Fibroblast of villous mesenchyme (primary cell): ENCODE data around the gene FBXL17. TPM values are rescaled to one million over a fixed set of nuclear protein-coding genes. Genes with fewer than 3 reads are reported as not detected.

Experiments
- DNase-seq: peaks from one replicate; pipeline ENCODE4 v3.0.0-alpha.2; 2010; ENCODE audit warnings: low read depth
- H3K4me3 ChIP-seq: 2 replicates; pipeline ENCODE4 v1.5.1; 2011; ENCODE audit warnings: low read depth, mild to moderate bottlenecking, low read length
- total RNA-seq: library from RNA; depleted of rRNA; stranded (reverse); fragments of >200 nt; gene quantifications from 2 replicates; pipeline ENCODE4 v1.2.3, GENCODE V29; 2012
- TF ChIP-seq, protein P1 (sequence below): IDR thresholded peaks from 2 replicates; pipeline ENCODE4 v1.5.1; 2012; ENCODE audit warnings: low read depth, mild to moderate bottlenecking, low read length; ENCODE audit not compliant: insufficient read depth

Gene FBXL17
- total RNA-seq, 1 donor = 20.3 TPM

DNA sequence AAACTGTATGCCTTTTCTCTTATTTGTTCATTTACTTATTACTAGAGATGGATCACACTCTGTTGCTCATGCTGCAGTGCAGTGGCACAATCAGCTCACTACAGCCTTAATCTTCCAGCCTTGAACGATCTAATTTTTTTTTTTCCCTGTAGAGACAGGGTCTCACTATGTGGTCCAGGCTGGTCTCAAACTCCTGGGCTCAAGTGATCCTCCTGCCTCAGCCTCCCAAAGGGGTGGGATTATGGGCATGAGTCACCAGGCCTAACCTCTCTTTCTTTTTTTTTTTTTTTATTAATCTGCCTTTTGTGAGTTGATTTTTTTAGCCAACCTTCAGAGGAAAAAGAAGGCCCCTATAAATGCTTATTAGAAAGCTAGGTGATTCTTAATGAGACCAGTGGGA, 303.0 kb downstream of the FBXL17 start:
- H3K4me3 ChIP-seq = no peak overlapping the region
- DNase-seq = no peak
- TF ChIP-seq, protein P1, sequence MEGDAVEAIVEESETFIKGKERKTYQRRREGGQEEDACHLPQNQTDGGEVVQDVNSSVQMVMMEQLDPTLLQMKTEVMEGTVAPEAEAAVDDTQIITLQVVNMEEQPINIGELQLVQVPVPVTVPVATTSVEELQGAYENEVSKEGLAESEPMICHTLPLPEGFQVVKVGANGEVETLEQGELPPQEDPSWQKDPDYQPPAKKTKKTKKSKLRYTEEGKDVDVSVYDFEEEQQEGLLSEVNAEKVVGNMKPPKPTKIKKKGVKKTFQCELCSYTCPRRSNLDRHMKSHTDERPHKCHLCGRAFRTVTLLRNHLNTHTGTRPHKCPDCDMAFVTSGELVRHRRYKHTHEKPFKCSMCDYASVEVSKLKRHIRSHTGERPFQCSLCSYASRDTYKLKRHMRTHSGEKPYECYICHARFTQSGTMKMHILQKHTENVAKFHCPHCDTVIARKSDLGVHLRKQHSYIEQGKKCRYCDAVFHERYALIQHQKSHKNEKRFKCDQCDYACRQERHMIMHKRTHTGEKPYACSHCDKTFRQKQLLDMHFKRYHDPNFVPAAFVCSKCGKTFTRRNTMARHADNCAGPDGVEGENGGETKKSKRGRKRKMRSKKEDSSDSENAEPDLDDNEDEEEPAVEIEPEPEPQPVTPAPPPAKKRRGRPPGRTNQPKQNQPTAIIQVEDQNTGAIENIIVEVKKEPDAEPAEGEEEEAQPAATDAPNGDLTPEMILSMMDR = no peak

- TF ChIP-seq, protein P1 = no peak
Observed at GRCh38 chr5:108078345-108078744, 303.6 kb downstream of the FBXL17 start.

DNA sequence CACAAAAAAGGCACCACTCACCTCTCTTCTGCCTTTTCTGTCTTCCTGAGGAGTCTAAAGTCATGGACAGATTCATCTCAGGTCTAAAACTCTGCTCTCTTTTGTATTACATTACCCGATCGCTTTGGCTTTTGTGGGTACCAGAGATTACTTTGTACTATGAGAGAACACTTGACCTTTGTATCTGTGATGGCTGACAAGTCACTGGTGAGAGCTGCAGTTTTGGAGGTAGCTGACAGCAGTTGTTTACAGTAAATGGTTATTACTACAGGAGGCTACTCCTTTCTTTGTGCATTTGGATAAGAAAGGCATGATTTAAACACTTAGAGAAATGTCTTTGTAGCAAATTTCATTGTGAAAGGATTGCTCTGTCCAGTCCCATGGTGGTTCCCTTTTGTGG, 307.3 kb downstream of the FBXL17 start:
- no peak for DNase-seq

More at GRCh38 chr5:108078345-108078744, 303.6 kb downstream of the FBXL17 start:
- DNase-seq = no peak
- no peak overlapping the region for H3K4me3 ChIP-seq

GRCh38 chr5:108064302-108064701, 317.6 kb downstream of the FBXL17 start:
- TF ChIP-seq, protein P1 = no peak
- DNase-seq = no peak
- H3K4me3 ChIP-seq = no peak overlapping the region

More for the DNA sequence above, 307.3 kb downstream of the FBXL17 start:
- TF ChIP-seq, protein P1 = no peak
- no peak overlapping the region for H3K4me3 ChIP-seq

- TF ChIP-seq, protein P1 = no peak
- H3K4me3 ChIP-seq = no peak overlapping the region
- DNase-seq = peak; percentile 16
Observed at GRCh38 chr5:108061941-108062340, 320.0 kb downstream of the FBXL17 start.

DNA sequence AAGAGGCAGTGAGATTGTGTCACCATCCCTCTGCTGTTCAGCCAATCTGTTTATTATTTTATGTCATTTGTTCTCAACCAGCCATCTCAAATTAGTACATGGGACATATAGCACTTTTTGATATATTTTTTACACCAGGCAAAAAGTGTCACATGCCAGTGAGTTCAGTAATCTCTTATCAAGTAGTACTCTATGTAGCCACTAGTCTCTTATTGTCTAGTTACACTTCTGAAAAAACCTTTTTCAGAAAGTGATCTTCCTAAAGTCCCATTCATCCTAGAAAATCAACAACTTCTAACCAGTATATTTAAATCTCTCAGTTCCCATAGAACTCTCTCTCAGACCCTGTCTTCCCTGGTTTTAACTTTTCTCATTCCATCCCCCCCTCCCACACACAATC, 321.6 kb downstream of the FBXL17 start:
- H3K4me3 ChIP-seq = no peak overlapping the region
- no peak for DNase-seq
- TF ChIP-seq, protein P1 = no peak

DNA sequence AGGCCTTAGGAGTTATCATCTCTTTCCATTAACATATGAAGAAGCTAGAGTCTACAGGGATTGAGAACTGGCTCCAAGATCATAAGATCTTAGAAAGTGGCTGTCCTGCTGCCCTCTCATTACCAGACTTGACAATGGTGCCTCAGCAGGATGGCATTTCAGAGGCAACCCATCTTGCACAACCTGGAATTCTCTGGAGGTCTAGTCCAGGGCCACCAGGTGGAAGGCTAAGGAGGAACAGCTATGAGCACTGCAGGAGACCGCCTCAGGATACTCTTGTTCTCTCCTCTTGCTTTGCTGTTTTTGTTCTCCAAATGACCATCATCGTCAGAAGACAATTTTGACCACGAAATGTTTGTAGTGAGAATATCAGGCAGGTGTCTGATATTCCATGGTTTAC, 322.6 kb downstream of the FBXL17 start:
- H3K4me3 ChIP-seq = no peak overlapping the region
- no peak for DNase-seq
- TF ChIP-seq, protein P1 = no peak
